Neutrophil (primary cell): ENCODE results near the gene LYRM1.

ENCODE experiments used
- H3K27ac ChIP-seq: fragments of 200-600 bp; sonication (generic); 2 replicates; pipeline ENCODE4 v1.5.1; 2016; ENCODE audit warnings: mild to moderate bottlenecking, moderate library complexity
- H3K27me3 ChIP-seq: fragments of 200-600 bp; sonication (generic); 2 replicates; pipeline ENCODE4 v1.6.0; 2016; ENCODE audit warnings: mild to moderate bottlenecking
- H3K36me3 ChIP-seq: fragments of 200-600 bp; sonication (generic); 2 replicates; pipeline ENCODE4 v1.5.1; 2017
- H3K4me1 ChIP-seq, 2 experiments: fragments of 200-600 bp in 1 of 2; sonication (generic) in 1 of 2; 1 replicate in 1 of 2; 2 replicates in 1 of 2; pipeline versions ENCODE4 v1.5.1 to v1.6.1; 2013 to 2016; ENCODE audit warnings: low read depth in 1 of 2, low read length in 1 of 2, mild to moderate bottlenecking in 1 of 2, moderate library complexity in 1 of 2; ENCODE audit not compliant: control insufficient read depth in 1 of 2, insufficient read depth in 1 of 2
- H3K4me3 ChIP-seq, 2 experiments: fragments of 200-600 bp in 1 of 2; sonication (generic) in 1 of 2; 1 replicate in 1 of 2; 2 replicates in 1 of 2; pipeline ENCODE4 v1.5.1; 2013 to 2016; ENCODE audit warnings: low read depth in 1 of 2, low read length in 1 of 2, mild to moderate bottlenecking in 1 of 2, moderate library complexity in 1 of 2
- H3K9me3 ChIP-seq: fragments of 200-600 bp; sonication (generic); 2 replicates; pipeline ENCODE4 v1.5.1; 2016
- CTCF ChIP-seq: fragments of 200-600 bp; sonication (generic); IDR thresholded peaks from 2 replicates; pipeline ENCODE4 v1.5.1; 2016; ENCODE audit warnings: antibody characterized with exemption

Gene LYRM1

DNA sequence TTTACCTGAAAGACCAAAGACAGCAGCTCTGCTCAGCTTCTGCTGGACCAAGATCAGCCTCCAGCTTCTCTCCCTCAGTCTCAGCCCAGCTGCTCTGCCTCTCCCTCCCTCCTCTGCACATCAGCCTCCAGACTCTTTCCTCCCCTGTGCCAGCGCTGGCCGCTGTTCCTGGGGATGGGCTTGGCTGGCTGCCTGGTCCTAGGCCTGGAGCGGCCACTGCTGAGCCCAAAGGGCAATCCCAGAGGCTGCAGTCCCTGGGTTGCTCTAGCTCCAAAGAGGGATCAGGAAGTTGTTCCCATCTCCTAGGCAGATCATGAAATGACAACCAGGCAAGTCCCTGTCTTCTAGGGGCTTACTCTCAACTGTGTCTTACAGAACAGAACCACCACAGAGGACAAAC lies 31.7 kb upstream of the LYRM1 start:
- Histone ChIP-seq H3K9me3 (no peaks in the 10 kb centered on the region), H3K27me3 (no peaks in the 10 kb centered on the region), H3K27ac (no peak overlapping the region), H3K36me3 (no peaks in the 10 kb centered on the region), H3K4me1 (peaks cover 5 to 11% of the 10 kb centered on the region in 2 experiments), H3K4me3 (no peak overlapping the region)
- no peak for TF ChIP-seq CTCF

GRCh38 chr16:20870122-20870820 lies 30.3 kb upstream of the LYRM1 start:
- Histone ChIP-seq H3K9me3 (no peaks in the 10 kb centered on the region), H3K4me3 (no peak overlapping the region), H3K27ac (no peak overlapping the region), H3K36me3 (no peaks in the 10 kb centered on the region), H3K4me1 (peaks cover 18 to 25% of the 10 kb centered on the region in 2 experiments), H3K27me3 (no peaks in the 10 kb centered on the region)
- no peak for TF ChIP-seq CTCF

- no peak for TF ChIP-seq CTCF
- no peaks in the 10 kb centered on the region for H3K36me3 ChIP-seq
- H3K4me1 ChIP-seq: peaks cover 18 to 27% of the 10 kb centered on the region in 2 experiments
- H3K27ac ChIP-seq: no peak overlapping the region
- no peaks in the 10 kb centered on the region for H3K9me3 ChIP-seq
- no peaks in the 10 kb centered on the region for H3K27me3 ChIP-seq
- no peak overlapping the region for H3K4me3 ChIP-seq
These were observed 29.3 kb upstream of the LYRM1 start for GRCh38 chr16:20871258-20871657.

GRCh38 chr16:20871941-20872815 lies 28.4 kb upstream of the LYRM1 start:
- H3K9me3 ChIP-seq: no peaks in the 10 kb centered on the region
- no peak overlapping the region for H3K4me3 ChIP-seq
- TF ChIP-seq CTCF: no peak
- H3K4me1 ChIP-seq: peaks cover 18 to 27% of the 10 kb centered on the region in 2 experiments
- no peaks in the 10 kb centered on the region for H3K27me3 ChIP-seq
- H3K36me3 ChIP-seq: no peaks in the 10 kb centered on the region
- no peak overlapping the region for H3K27ac ChIP-seq

DNA sequence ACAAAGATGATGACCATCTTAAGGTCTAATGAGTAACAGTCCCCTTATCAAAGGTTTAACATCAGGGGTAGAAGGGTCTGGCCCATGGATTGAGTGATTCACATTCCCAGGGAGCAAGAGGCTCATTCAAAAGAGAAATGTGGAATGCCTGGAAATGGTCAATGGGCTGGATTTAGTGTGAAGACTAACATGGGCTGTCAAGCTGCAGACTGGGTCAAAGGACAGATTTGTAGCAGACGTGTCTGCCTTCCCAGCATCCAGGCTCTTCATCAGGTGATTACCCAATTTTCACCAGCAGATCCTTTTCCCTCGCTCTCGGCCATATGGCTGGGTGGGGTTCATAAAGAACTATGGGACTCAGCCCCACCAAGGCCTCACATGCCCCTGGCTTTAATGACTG lies 27.2 kb upstream of the LYRM1 start:
- Histone ChIP-seq H3K9me3 (no peaks in the 10 kb centered on the region), H3K4me3 (no peak overlapping the region), H3K27me3 (no peaks in the 10 kb centered on the region), H3K4me1 (peaks cover 18 to 32% of the 10 kb centered on the region in 2 experiments), H3K36me3 (no peaks in the 10 kb centered on the region), H3K27ac (no peak overlapping the region)
- TF ChIP-seq CTCF: no peak
